Gastrocnemius medialis (tissue), 4 donors: ENCODE results near the gene HRK. TPM values are rescaled to one million over a fixed set of nuclear protein-coding genes. Genes with fewer than 3 reads are reported as not detected.
A peak's percentile ranks its signal among the peaks of the same experiment; 100 is the strongest.

Source experiments
- ATAC-seq, 2 donors: fragments of 150-250 bp; one replicate each; pipeline ENCODE4 v1.9.1; 2016
- DNase-seq, 2 donors: peaks; one replicate each; pipeline ENCODE4 v3.0.0-alpha.2; 2019
- H3K27ac ChIP-seq, 4 donors: fragments of 200-600 bp; sonication (generic); 1 replicate in 1 of 4; 2 replicates in 3 of 4; pipeline ENCODE4 v1.5.1; 2016 to 2018; ENCODE audit warnings: mild to moderate bottlenecking in 2 of 4, moderate library complexity in 1 of 4
- H3K27me3 ChIP-seq, 3 donors: fragments of 200-600 bp; sonication (generic) in 2 of 3; 1 replicate in 1 of 3; 2 replicates in 2 of 3; pipeline versions ENCODE4 v1.5.1 to v1.6.0; 2016 to 2019; ENCODE audit warnings: mild to moderate bottlenecking in 1 of 3, moderate library complexity in 1 of 3
- H3K36me3 ChIP-seq, 2 donors: fragments of 200-600 bp; sonication (generic) in 1 of 2; one replicate each; pipeline ENCODE4 v1.5.1; 2017 to 2018
- H3K4me1 ChIP-seq, 2 donors: fragments of 200-600 bp; sonication (generic) in 1 of 2; one replicate each; pipeline ENCODE4 v1.5.1; 2016 to 2017; ENCODE audit warnings: mild to moderate bottlenecking in 2 of 2
- H3K4me3 ChIP-seq, 4 donors: fragments of 200-600 bp; sonication (generic) in 3 of 4; 1 replicate in 1 of 4; 2 replicates in 3 of 4; pipeline ENCODE4 v1.5.1; 2016 to 2019; ENCODE audit warnings: mild to moderate bottlenecking in 2 of 4
- H3K9me3 ChIP-seq, 3 donors: fragments of 200-600 bp; sonication (generic) in 2 of 3; 1 replicate in 1 of 3; 2 replicates in 2 of 3; pipeline ENCODE4 v1.5.1; 2016 to 2019
- CTCF ChIP-seq, 5 experiments: fragments of 450-650 bp in 3 of 5; fragments of 200-600 bp in 2 of 5; sonication (generic) in 2 of 5; IDR thresholded peaks in 4 of 5; conservative IDR thresholded peaks in 1 of 5; 1 replicate in 4 of 5; 2 replicates in 1 of 5; pipeline ENCODE4 v1.5.1; 2016 to 2019; ENCODE audit warnings: antibody characterized with exemption in 5 of 5, mild to moderate bottlenecking in 3 of 5, moderate library complexity in 3 of 5
- POLR2A ChIP-seq, 2 donors: fragments of 450-650 bp; IDR thresholded peaks; one replicate each; pipeline ENCODE4 v1.6.1; 2017; ENCODE audit warnings: antibody characterized with exemption in 2 of 2, mild to moderate bottlenecking in 2 of 2, moderate library complexity in 2 of 2
- in situ Hi-C, 4 donors: fragments of 200-750 bp; cut with MboI; loops; one replicate each; pipeline versions ENCODE4 v1.15.0 to v1.8.0; 2017; ENCODE audit warnings: low sequenced_read_pairs in 4 of 4
- intact Hi-C: fragments of 100-400 bp; cut with DNase I; formaldehyde crosslinking; loops from one replicate; pipeline ENCODE4 v1.15.1; 2023; ENCODE audit warnings: low total_unique reads
- total RNA-seq, 4 donors: library from RNA; depleted of rRNA; stranded (reverse); fragments of >200 nt; gene quantifications; one replicate each; pipeline versions ENCODE4 v1.1.0 to v1.2.3, GENCODE V29; 2016

Gene HRK
- total RNA-seq, 4 donors from 2014 or later: not detected

- DNase-seq (no peak), ATAC-seq (no peak)
- Histone ChIP-seq H3K27ac (no peak overlapping the region), H3K4me1 (no peaks in the 10 kb centered on the region), H3K9me3 (no peaks in the 10 kb centered on the region), H3K4me3 (no peak overlapping the region), H3K27me3 (no peaks in the 10 kb centered on the region), H3K36me3 (no peaks in the 10 kb centered on the region)
- no peak for TF ChIP-seq POLR2A (IDR thresholded peaks at IDR 0.05)
- intact Hi-C loops: no loop called here
- in situ Hi-C loops: no loop called here
Measured at GRCh38 chr12:116832353-116832752, 48.9 kb downstream of the HRK start.

DNA sequence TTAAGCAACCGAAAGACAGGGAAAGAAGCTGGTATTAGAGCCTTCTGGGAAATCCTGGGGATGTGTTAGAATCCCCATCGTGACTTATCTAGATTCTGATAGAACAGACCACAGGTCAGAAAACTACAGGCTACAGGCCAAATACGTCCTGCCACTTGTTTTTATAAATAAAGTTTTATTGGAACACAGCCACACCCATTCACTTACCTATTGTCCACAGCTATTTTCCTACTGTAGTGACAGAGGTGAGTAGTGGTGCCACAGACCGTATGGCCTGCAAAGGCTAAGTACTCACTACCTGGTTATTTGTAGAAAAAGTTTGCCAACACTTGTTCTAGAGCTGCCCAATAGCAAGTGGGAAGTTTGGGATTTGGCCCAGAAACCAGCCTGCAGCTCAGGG lies 53.8 kb downstream of the HRK start:
- in situ Hi-C loops: no loop called here
- DNase-seq (no peak), ATAC-seq (no peak)
- intact Hi-C loops: no loop called here
- H3K4me1 ChIP-seq: no peaks in the 10 kb centered on the region
- H3K27me3 ChIP-seq: no peaks in the 10 kb centered on the region
- H3K36me3 ChIP-seq: no peaks in the 10 kb centered on the region
- H3K27ac ChIP-seq: no peak overlapping the region
- H3K4me3 ChIP-seq: no peak overlapping the region
- TF ChIP-seq CTCF (IDR thresholded peaks at IDR 0.05 in 4 of 5, conservative IDR thresholded peaks at IDR 0.05 in 1 of 5) (no peak), POLR2A (IDR thresholded peaks at IDR 0.05) (no peak)
- no peaks in the 10 kb centered on the region for H3K9me3 ChIP-seq

- H3K36me3 ChIP-seq: no peaks in the 10 kb centered on the region
- no peaks in the 10 kb centered on the region for H3K9me3 ChIP-seq
- intact Hi-C loops (no loop called here), in situ Hi-C loops (no loop called here)
- ATAC-seq (no peak), DNase-seq (no peak)
- TF ChIP-seq POLR2A (IDR thresholded peaks at IDR 0.05) (no peak), CTCF (IDR thresholded peaks at IDR 0.05 in 4 of 5, conservative IDR thresholded peaks at IDR 0.05 in 1 of 5) (no peak)
- H3K27ac ChIP-seq: no peak overlapping the region
- H3K27me3 ChIP-seq: no peaks in the 10 kb centered on the region
- H3K4me3 ChIP-seq: no peak overlapping the region
- peaks cover 10 to 13% of the 10 kb centered on the region in 2 donors for H3K4me1 ChIP-seq
Measured at GRCh38 chr12:116821291-116821690, 60.0 kb downstream of the HRK start.

- Histone ChIP-seq H3K36me3 (no peaks in the 10 kb centered on the region), H3K27ac (peak overlapping the region; percentile 83 to 95 (median 92)), H3K4me1 (peaks cover 10 to 13% of the 10 kb centered on the region in 2 donors), H3K27me3 (no peaks in the 10 kb centered on the region), H3K4me3 (peak overlapping the region in 2 of 4 donors; percentile 80 to 87), H3K9me3 (no peaks in the 10 kb centered on the region)
- intact Hi-C loops (no loop called here), in situ Hi-C loops (no loop called here)
- ATAC-seq (no peak), DNase-seq (no peak)
- TF ChIP-seq POLR2A (IDR thresholded peaks at IDR 0.05) (no peak), CTCF (IDR thresholded peaks at IDR 0.05 in 4 of 5, conservative IDR thresholded peaks at IDR 0.05 in 1 of 5) (no peak)
Measured at GRCh38 chr12:116820064-116820656, 61.1 kb downstream of the HRK start.

DNA sequence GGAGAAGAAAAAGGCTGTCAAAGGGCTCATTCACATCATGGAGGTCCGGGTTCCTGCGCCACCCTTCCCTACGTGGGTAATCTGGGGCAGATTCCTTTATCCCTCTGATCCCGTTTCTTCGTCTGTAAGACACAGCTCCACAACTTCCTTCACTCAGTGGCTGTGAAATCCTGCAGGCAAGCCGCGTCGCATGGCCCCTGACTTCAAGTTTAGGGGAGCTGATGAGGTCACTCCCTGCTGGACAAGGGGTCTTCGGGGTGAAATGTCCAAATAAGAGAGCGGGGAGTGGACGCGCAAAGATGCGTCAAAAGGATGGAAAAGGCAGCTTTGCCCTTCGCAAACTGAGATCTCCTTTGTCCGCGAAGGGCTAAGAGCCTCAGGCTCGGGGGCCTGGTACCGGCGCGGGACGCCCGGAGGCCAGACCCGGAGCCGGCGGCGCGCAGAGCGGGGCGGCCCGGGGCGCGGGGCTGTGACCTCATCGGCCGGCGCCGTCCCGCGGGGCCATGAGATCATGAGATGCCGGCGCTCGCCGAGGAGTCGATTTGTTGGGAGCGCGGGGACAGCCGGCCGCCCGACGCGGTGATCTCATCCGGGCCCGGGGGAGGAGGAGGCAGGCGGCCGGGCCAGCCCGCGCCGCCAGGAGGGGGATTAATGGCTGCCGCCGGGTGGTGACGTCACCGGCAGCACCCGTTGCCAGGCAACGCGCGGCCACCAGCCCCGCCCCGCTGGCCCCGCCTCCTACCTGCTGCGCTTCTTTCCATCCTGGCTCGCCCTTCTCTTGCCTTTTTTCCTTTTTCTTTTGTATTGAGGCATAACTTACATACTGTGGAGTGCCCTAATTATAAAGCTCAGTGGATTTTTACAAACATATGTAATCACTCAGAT lies 62.1 kb downstream of the HRK start:
- peak overlapping the region; percentile 83 to 95 (median 92) for H3K27ac ChIP-seq
- DNase-seq: peak; percentile 78 to 89
- H3K4me3 ChIP-seq: peak overlapping the region; percentile 63 to 87 (median 76)
- TF ChIP-seq CTCF (IDR thresholded peaks at IDR 0.05 in 4 of 5, conservative IDR thresholded peaks at IDR 0.05 in 1 of 5) (peak in 4 of 5 experiments; percentile 5 to 35 (median 22)), POLR2A (IDR thresholded peaks at IDR 0.05) (peak; percentile 53 to 61)
- intact Hi-C loops (loop anchor here (1.0 to 2.0 kb wide), 2 partner anchors 81 to 102 kb away; partner anchors contain the start of genes RNFT2 and SPRING1), in situ Hi-C loops (no loop called here)
- no peaks in the 10 kb centered on the region for H3K9me3 ChIP-seq
- H3K27me3 ChIP-seq: no peaks in the 10 kb centered on the region
- ATAC-seq: peak; percentile 91 to 94
- H3K4me1 ChIP-seq: peaks cover 10 to 13% of the 10 kb centered on the region in 2 donors
- H3K36me3 ChIP-seq: no peaks in the 10 kb centered on the region
